AG04449 (cell line): ENCODE results near the gene GALNT14.

Source experiments
- CTCF ChIA-PET: fragments of 350-600 bp; formaldehyde crosslinking; extraction: SDS; loops from one replicate; lab custom pipeline; 2021; ENCODE audit warnings: antibody characterized with exemption; lab: Yijun Ruan, JAX
- POLR2A ChIA-PET: fragments of 400-600, 350-600 bp; formaldehyde crosslinking; extraction: SDS; loops from one replicate; lab custom pipeline; 2020; ENCODE audit warnings: antibody characterized with exemption, inconsistent platforms; lab: Yijun Ruan, JAX
- DNase-seq: peaks from one replicate; pipeline ENCODE4 v3.0.0-alpha.2; 2010; ENCODE audit warnings: low read depth, low spot score
- H3K4me3 ChIP-seq: 2 replicates; pipeline ENCODE4 v1.5.1; 2011; ENCODE audit warnings: low read depth, mild to moderate bottlenecking, control low read depth, low read length
- CTCF ChIP-seq: IDR thresholded peaks from one replicate; pipeline ENCODE4 v1.5.1; 2011; ENCODE audit warnings: mild to moderate bottlenecking, moderate library complexity, low read length, control low read depth, inconsistent platforms; ENCODE audit not compliant: insufficient read depth; ENCODE audit errors: missing control alignments

The GALNT14 gene

GRCh38 chr2:31038385-31038784 is 99.9 kb downstream of the GALNT14 start:
- TF ChIP-seq CTCF, result no peak
- CTCF ChIA-PET, result no interaction called here
- DNase-seq, result no peak
- POLR2A ChIA-PET, result no interaction called here
- H3K4me3 ChIP-seq, result no peak overlapping the region

GRCh38 chr2:31037058-31037457 is 101.2 kb downstream of the GALNT14 start:
- POLR2A ChIA-PET, result no interaction called here
- TF ChIP-seq CTCF, result no peak
- CTCF ChIA-PET, result no interaction called here
- no peak for DNase-seq
- H3K4me3 ChIP-seq, result no peak overlapping the region

GRCh38 chr2:31033032-31033431 is 105.2 kb downstream of the GALNT14 start:
- no peak for DNase-seq
- no peak overlapping the region for H3K4me3 ChIP-seq
- ChIA-PET CTCF (interaction anchor here (1.1 kb wide), 1 partner anchor 319 kb away, joined by 3 read pairs; no protein-coding TSS in a partner anchor), POLR2A (no interaction called here)
- TF ChIP-seq CTCF, result no peak

GRCh38 chr2:31032475-31032874 is 105.8 kb downstream of the GALNT14 start:
- no peak overlapping the region for H3K4me3 ChIP-seq
- POLR2A ChIA-PET, result no interaction called here
- CTCF ChIA-PET, result interaction anchor here (0.6 to 1.1 kb wide), 2 partner anchors 319 to 804 kb away, joined by 3 read pairs; no protein-coding TSS in a partner anchor
- no peak for DNase-seq
- TF ChIP-seq CTCF, result no peak

- POLR2A ChIA-PET, result no interaction called here
- H3K4me3 ChIP-seq, result no peak overlapping the region
- no peak for TF ChIP-seq CTCF
- CTCF ChIA-PET, result no interaction called here
- DNase-seq, result no peak
Measured at GRCh38 chr2:31031132-31031706, 107.0 kb downstream of the GALNT14 start.

- no peak for TF ChIP-seq CTCF
- ChIA-PET POLR2A (no interaction called here), CTCF (no interaction called here)
- DNase-seq, result no peak
- no peak overlapping the region for H3K4me3 ChIP-seq
Measured at GRCh38 chr2:31028417-31028816, 109.8 kb downstream of the GALNT14 start.
